Neural cell (in vitro differentiated cells): ENCODE data around the gene MRC2. TPM values are rescaled to one million over a fixed set of nuclear protein-coding genes. Genes with fewer than 3 reads are reported as not detected.

Experiments used
- H2AFZ ChIP-seq: fragments of 200-600, 300-800 bp; sonication (generic), shearing (Covaris generic); 2 replicates; pipeline ENCODE4 v1.6.0; 2014; ENCODE audit warnings: low read depth, mild to moderate bottlenecking, antibody characterized with exemption, low read length, moderate library complexity
- H3F3A ChIP-seq: fragments of 200-600 bp; shearing (Covaris generic); 2 replicates; pipeline ENCODE4 v1.6.1; 2016; ENCODE audit warnings: mild to moderate bottlenecking, moderate library complexity, mixed read lengths, antibody characterized with exemption, low read length; ENCODE audit not compliant: insufficient read depth, poor library complexity, severe bottlenecking
- H3K27ac ChIP-seq: fragments of 200-600, 300-800 bp; sonication (generic), shearing (Covaris generic); 2 replicates; pipeline ENCODE4 v1.5.1; 2014; ENCODE audit warnings: mild to moderate bottlenecking, low read length, moderate library complexity
- H3K27me3 ChIP-seq: fragments of 300-800, 200-600 bp; sonication (generic), shearing (Covaris generic); 2 replicates; pipeline ENCODE4 v1.6.0; 2014; ENCODE audit warnings: mild to moderate bottlenecking, low read depth, low read length, moderate library complexity; ENCODE audit not compliant: insufficient read depth
- H3K36me3 ChIP-seq: fragments of 300-800, 200-600 bp; sonication (generic), shearing (Covaris generic); 2 replicates; pipeline ENCODE4 v1.5.1; 2014; ENCODE audit warnings: mild to moderate bottlenecking, antibody characterized with exemption, low read length, moderate library complexity; ENCODE audit not compliant: insufficient read depth
- H3K4me2 ChIP-seq: fragments of 300-800, 200-600 bp; sonication (generic), shearing (Covaris generic); 2 replicates; pipeline ENCODE4 v1.6.0; 2014; ENCODE audit warnings: mild to moderate bottlenecking, low read length
- H3K4me3 ChIP-seq: fragments of 300-800, 200-600 bp; sonication (generic), shearing (Covaris generic); 2 replicates; pipeline ENCODE4 v1.5.1; 2014; ENCODE audit warnings: mild to moderate bottlenecking, low read length, moderate library complexity
- H3K79me2 ChIP-seq: fragments of 200-600 bp; shearing (Covaris generic); replicated peaks from 2 replicates; pipeline ENCODE4 v1.6.0; 2014; ENCODE audit warnings: mild to moderate bottlenecking, low read length, moderate library complexity; ENCODE audit not compliant: insufficient read depth
- H3K9ac ChIP-seq: fragments of 300-800, 200-600 bp; sonication (generic), shearing (Covaris generic); 2 replicates; pipeline ENCODE4 v1.6.1; 2016; ENCODE audit warnings: mild to moderate bottlenecking, low read length, mixed read lengths
- H3K9me2 ChIP-seq: fragments of 200-600 bp; shearing (Covaris generic); 2 replicates; pipeline ENCODE4 v1.6.1; 2016; ENCODE audit warnings: mild to moderate bottlenecking, low read length, mixed read lengths; ENCODE audit not compliant: insufficient read depth
- H3K9me3 ChIP-seq: fragments of 200-600, 300-800 bp; sonication (generic), shearing (Covaris generic); 2 replicates; pipeline ENCODE4 v1.6.1; 2016; ENCODE audit warnings: mild to moderate bottlenecking, mixed run types, low read length, moderate library complexity, mixed read lengths
- H4K20me1 ChIP-seq: fragments of 200-600 bp; shearing (Covaris generic); 2 replicates; pipeline ENCODE4 v1.6.1; 2016; ENCODE audit warnings: mild to moderate bottlenecking, mixed run types; ENCODE audit not compliant: insufficient read depth
- EZH2 ChIP-seq: fragments of 200-600, 300-800 bp; shearing (Covaris generic), sonication (generic); IDR thresholded peaks from 2 replicates; pipeline ENCODE4 v1.6.1; 2014; ENCODE audit warnings: antibody characterized with exemption, low read length, borderline replicate concordance, mild to moderate bottlenecking; ENCODE audit not compliant: insufficient read depth, poor library complexity, severe bottlenecking
- MXI1 ChIP-seq: fragments of 450-650 bp; conservative IDR thresholded peaks from 2 replicates; pipeline ENCODE4 v1.6.1; 2014; ENCODE audit warnings: antibody characterized with exemption, mild to moderate bottlenecking; ENCODE audit not compliant: poor library complexity, severe bottlenecking
- POLR2AphosphoS5 ChIP-seq: IDR thresholded peaks from 2 replicates; pipeline ENCODE4 v1.6.1; 2012
- RAD21 ChIP-seq: fragments of 450-650 bp; conservative IDR thresholded peaks from 2 replicates; pipeline ENCODE4 v1.6.1; 2014; ENCODE audit warnings: antibody characterized with exemption, mild to moderate bottlenecking, moderate library complexity
- REST ChIP-seq: IDR thresholded peaks from 2 replicates; pipeline ENCODE4 v1.6.1; 2012; ENCODE audit warnings: borderline replicate concordance
- SMC3 ChIP-seq: fragments of 450-650 bp; conservative IDR thresholded peaks from 2 replicates; pipeline ENCODE4 v1.6.1; 2014; ENCODE audit warnings: antibody characterized with exemption, mild to moderate bottlenecking, moderate library complexity; ENCODE audit not compliant: poor library complexity
- TAF1 ChIP-seq: IDR thresholded peaks from 2 replicates; pipeline ENCODE4 v1.6.1; 2012; ENCODE audit warnings: low read depth
- polyA plus RNA-seq: library from polyadenylated mRNA; depleted of rRNA; stranded (reverse); fragments of >200 nt; gene quantifications from 2 replicates; pipeline ENCODE4 v1.2.3, GENCODE V29; 2014
- TF ChIP-seq, protein P1 (sequence below): fragments of 450-650 bp; IDR thresholded peaks from 2 replicates; pipeline ENCODE4 v1.5.1; 2014; ENCODE audit warnings: antibody characterized with exemption, mild to moderate bottlenecking, moderate library complexity; ENCODE audit not compliant: poor library complexity, severe bottlenecking

The MRC2 gene
- polyA plus RNA-seq, 1 donor from 2014 or later = 0.36 TPM

- no peaks in the 10 kb centered on the region for H4K20me1 ChIP-seq
- no peak overlapping the region for H3K4me2 ChIP-seq
- H3K9me2 ChIP-seq = no peaks in the 10 kb centered on the region
- peaks cover 16% of the 10 kb centered on the region for H3K27me3 ChIP-seq
- H3K27ac ChIP-seq = no peak overlapping the region
- H3K9ac ChIP-seq = no peak overlapping the region
- no peaks in the 10 kb centered on the region for H3K9me3 ChIP-seq
- no peaks in the 10 kb centered on the region for H3F3A ChIP-seq
- H3K79me2 ChIP-seq = no peaks in the 10 kb centered on the region
- no peaks in the 10 kb centered on the region for H3K36me3 ChIP-seq
- no peak overlapping the region for H3K4me3 ChIP-seq
- no peak overlapping the region for H2AFZ ChIP-seq
- TF ChIP-seq EZH2 = no peak
- TF ChIP-seq REST = no peak
- no peak for TF ChIP-seq TAF1
- no peak for TF ChIP-seq POLR2AphosphoS5
- TF ChIP-seq, protein P1, sequence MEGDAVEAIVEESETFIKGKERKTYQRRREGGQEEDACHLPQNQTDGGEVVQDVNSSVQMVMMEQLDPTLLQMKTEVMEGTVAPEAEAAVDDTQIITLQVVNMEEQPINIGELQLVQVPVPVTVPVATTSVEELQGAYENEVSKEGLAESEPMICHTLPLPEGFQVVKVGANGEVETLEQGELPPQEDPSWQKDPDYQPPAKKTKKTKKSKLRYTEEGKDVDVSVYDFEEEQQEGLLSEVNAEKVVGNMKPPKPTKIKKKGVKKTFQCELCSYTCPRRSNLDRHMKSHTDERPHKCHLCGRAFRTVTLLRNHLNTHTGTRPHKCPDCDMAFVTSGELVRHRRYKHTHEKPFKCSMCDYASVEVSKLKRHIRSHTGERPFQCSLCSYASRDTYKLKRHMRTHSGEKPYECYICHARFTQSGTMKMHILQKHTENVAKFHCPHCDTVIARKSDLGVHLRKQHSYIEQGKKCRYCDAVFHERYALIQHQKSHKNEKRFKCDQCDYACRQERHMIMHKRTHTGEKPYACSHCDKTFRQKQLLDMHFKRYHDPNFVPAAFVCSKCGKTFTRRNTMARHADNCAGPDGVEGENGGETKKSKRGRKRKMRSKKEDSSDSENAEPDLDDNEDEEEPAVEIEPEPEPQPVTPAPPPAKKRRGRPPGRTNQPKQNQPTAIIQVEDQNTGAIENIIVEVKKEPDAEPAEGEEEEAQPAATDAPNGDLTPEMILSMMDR = no peak
Observed at GRCh38 chr17:62631936-62632924, 4.8 kb downstream of the MRC2 start.

DNA sequence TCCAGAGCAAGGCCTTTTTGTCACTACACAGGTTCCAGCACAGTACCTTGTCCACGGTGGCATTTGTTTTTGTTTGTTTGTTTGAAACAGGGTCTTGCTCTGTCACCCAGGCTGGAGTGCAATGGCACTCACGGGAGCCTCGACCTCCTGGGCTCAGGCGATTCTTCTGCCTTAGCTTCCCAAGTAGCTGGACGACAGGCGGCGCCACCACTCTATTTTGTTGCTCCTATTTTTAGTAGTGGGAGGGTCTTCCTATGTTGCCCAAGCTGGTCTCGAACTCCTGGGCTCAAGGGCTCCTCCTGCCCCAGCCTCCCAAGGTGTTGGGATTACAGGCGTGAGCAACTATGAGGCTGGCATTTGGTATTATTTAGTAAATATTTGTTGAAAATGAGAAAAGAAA, 10.3 kb downstream of the MRC2 start:
- Histone ChIP-seq H3K9me3 (no peaks in the 10 kb centered on the region), H3K79me2 (no peaks in the 10 kb centered on the region), H3K36me3 (no peaks in the 10 kb centered on the region), H3K4me2 (no peak overlapping the region), H3K27ac (no peak overlapping the region), H3K9me2 (no peaks in the 10 kb centered on the region), H3F3A (no peaks in the 10 kb centered on the region), H2AFZ (no peak overlapping the region), H4K20me1 (no peaks in the 10 kb centered on the region), H3K9ac (no peak overlapping the region), H3K4me3 (no peak overlapping the region), H3K27me3 (no peaks in the 10 kb centered on the region)
- no peak for TF ChIP-seq RAD21
- TF ChIP-seq, protein P1 = no peak
- no peak for TF ChIP-seq EZH2
- TF ChIP-seq POLR2AphosphoS5 = no peak
- TF ChIP-seq SMC3 = no peak
- no peak for TF ChIP-seq TAF1
- no peak for TF ChIP-seq MXI1
- no peak for TF ChIP-seq REST
